ES-I3 (cell line): ENCODE data around the gene ZNF318.
A peak's percentile ranks its signal among the peaks of the same experiment; 100 is the strongest.

Experiments used
- H3K36me3 ChIP-seq: 2 replicates; pipeline ENCODE4 v1.6.1; 2013; ENCODE audit warnings: mild to moderate bottlenecking, low read length, control low read depth, moderate library complexity; ENCODE audit not compliant: insufficient read depth
- H3K4me1 ChIP-seq: 2 replicates; pipeline ENCODE4 v1.6.1; 2013; ENCODE audit warnings: mild to moderate bottlenecking, control low read depth, low read length; ENCODE audit not compliant: insufficient read depth
- H3K9ac ChIP-seq: 2 replicates; pipeline ENCODE4 v1.6.1; 2013; ENCODE audit warnings: low read depth, mild to moderate bottlenecking, low read length, moderate library complexity
- H3K9me3 ChIP-seq: 2 replicates; pipeline ENCODE4 v1.6.1; 2013; ENCODE audit warnings: mild to moderate bottlenecking, low read length, moderate library complexity; ENCODE audit not compliant: control insufficient read depth, insufficient read depth

The ZNF318 gene

GRCh38 chr6:43335469-43335868 lies 34.0 kb downstream of the ZNF318 start:
- H3K4me1 ChIP-seq: peaks cover 4% of the 10 kb centered on the region; the same call in 1 of the 2 replicates
- H3K9ac ChIP-seq: no peak overlapping the region
- H3K36me3 ChIP-seq: peaks cover 12% of the 10 kb centered on the region
- H3K9me3 ChIP-seq: no peaks in the 10 kb centered on the region

- no peaks in the 10 kb centered on the region for H3K9me3 ChIP-seq
- H3K36me3 ChIP-seq: peaks cover 4% of the 10 kb centered on the region
- peaks cover 4% of the 10 kb centered on the region; the same call in 1 of the 2 replicates for H3K4me1 ChIP-seq
- no peak overlapping the region for H3K9ac ChIP-seq
Measured at GRCh38 chr6:43334466-43335095, 34.9 kb downstream of the ZNF318 start.

GRCh38 chr6:43331891-43332290 lies 37.6 kb downstream of the ZNF318 start:
- peaks cover 6% of the 10 kb centered on the region; the same call in 1 of the 2 replicates for H3K4me1 ChIP-seq
- no peaks in the 10 kb centered on the region for H3K36me3 ChIP-seq
- H3K9ac ChIP-seq: no peak overlapping the region

GRCh38 chr6:43331470-43331869 lies 38.0 kb downstream of the ZNF318 start:
- H3K9ac ChIP-seq: no peak overlapping the region
- H3K36me3 ChIP-seq: no peaks in the 10 kb centered on the region

More at GRCh38 chr6:43331891-43332290, 37.6 kb downstream of the ZNF318 start:
- H3K9me3 ChIP-seq: peaks cover 3% of the 10 kb centered on the region; the same call in 1 of the 2 replicates

GRCh38 chr6:43328528-43328927 lies 40.9 kb downstream of the ZNF318 start:
- Histone ChIP-seq H3K36me3 (no peaks in the 10 kb centered on the region), H3K9ac (no peak overlapping the region), H3K4me1 (peaks cover 3% of the 10 kb centered on the region; the same call in 1 of the 2 replicates), H3K9me3 (peaks cover 3% of the 10 kb centered on the region; the same call in 1 of the 2 replicates)

More at GRCh38 chr6:43331470-43331869, 38.0 kb downstream of the ZNF318 start:
- Histone ChIP-seq H3K4me1 (peaks cover 6% of the 10 kb centered on the region; the same call in 1 of the 2 replicates), H3K9me3 (peaks cover 3% of the 10 kb centered on the region; the same call in 1 of the 2 replicates)

- no peak overlapping the region for H3K9ac ChIP-seq
Measured at GRCh38 chr6:43325876-43326275, 43.6 kb downstream of the ZNF318 start.

GRCh38 chr6:43318011-43318410 lies 51.4 kb downstream of the ZNF318 start:
- H3K4me1 ChIP-seq: peaks cover 14% of the 10 kb centered on the region
- H3K9me3 ChIP-seq: no peaks in the 10 kb centered on the region; the same call in 1 of the 2 replicates
- H3K36me3 ChIP-seq: no peaks in the 10 kb centered on the region
- no peak overlapping the region for H3K9ac ChIP-seq

More at GRCh38 chr6:43325876-43326275, 43.6 kb downstream of the ZNF318 start:
- Histone ChIP-seq H3K9me3 (peaks cover 3% of the 10 kb centered on the region; the same call in 1 of the 2 replicates), H3K4me1 (peaks cover 3% of the 10 kb centered on the region; the same call in 1 of the 2 replicates), H3K36me3 (no peaks in the 10 kb centered on the region)

GRCh38 chr6:43313813-43314212 lies 55.6 kb downstream of the ZNF318 start:
- Histone ChIP-seq H3K4me1 (peaks cover 13% of the 10 kb centered on the region), H3K36me3 (no peaks in the 10 kb centered on the region), H3K9ac (no peak overlapping the region), H3K9me3 (no peaks in the 10 kb centered on the region)

- Histone ChIP-seq H3K9ac (no peak overlapping the region), H3K36me3 (no peaks in the 10 kb centered on the region), H3K9me3 (no peaks in the 10 kb centered on the region), H3K4me1 (peaks cover 9% of the 10 kb centered on the region; the same call in 1 of the 2 replicates)
Measured at GRCh38 chr6:43311666-43312065, 57.8 kb downstream of the ZNF318 start.

GRCh38 chr6:43310624-43311023 lies 58.8 kb downstream of the ZNF318 start:
- Histone ChIP-seq H3K4me1 (0 out of 2 replicates have a peak, but pooled peaks cover 5% of the 10 kb centered on the region), H3K9me3 (no peaks in the 10 kb centered on the region), H3K36me3 (no peaks in the 10 kb centered on the region), H3K9ac (no peak overlapping the region)

GRCh38 chr6:43310134-43310533 lies 59.3 kb downstream of the ZNF318 start:
- Histone ChIP-seq H3K4me1 (0 out of 2 replicates have a peak, but pooled peaks cover 5% of the 10 kb centered on the region), H3K9ac (no peak overlapping the region), H3K9me3 (no peaks in the 10 kb centered on the region), H3K36me3 (no peaks in the 10 kb centered on the region)

- Histone ChIP-seq H3K36me3 (no peaks in the 10 kb centered on the region), H3K4me1 (0 out of 2 replicates have a peak, but pooled peaks cover 5% of the 10 kb centered on the region), H3K9me3 (no peaks in the 10 kb centered on the region), H3K9ac (peak overlapping the region; percentile 69)
Measured at GRCh38 chr6:43308990-43309477, 60.4 kb downstream of the ZNF318 start.

GRCh38 chr6:43308101-43308989 lies 61.1 kb downstream of the ZNF318 start, which contains the start of gene CRIP3:
TSS of gene CRIP3 (minus strand) at chr6:43308826. CDS start at chr6:43308792, 34 bp downstream.
- Histone ChIP-seq H3K36me3 (no peaks in the 10 kb centered on the region), H3K9me3 (no peaks in the 10 kb centered on the region), H3K9ac (peak within 1 kb of the TSS; percentile 69), H3K4me1 (0 out of 2 replicates have a peak, but pooled peaks cover 5% of the 10 kb centered on the region)

- no peaks in the 10 kb centered on the region for H3K36me3 ChIP-seq
- H3K9ac ChIP-seq: peak overlapping the region; percentile 69; the same call in 1 of the 2 replicates
- no peaks in the 10 kb centered on the region for H3K9me3 ChIP-seq
- 0 out of 2 replicates have a peak, but pooled peaks cover 5% of the 10 kb centered on the region for H3K4me1 ChIP-seq
Measured at GRCh38 chr6:43307451-43308100, 61.9 kb downstream of the ZNF318 start.
